Fibroblast of upper back skin (primary cell): Measurements from ENCODE around the gene ZSCAN5A.
"Not testable (repeated sequence)": the region's sequence is repeated elsewhere in the genome, so short reads cannot be mapped to it uniquely, and the experiment has no call there.

Experiments
- DNase-seq: peaks from one replicate; pipeline ENCODE4 v3.0.0-alpha.2; 2013

Gene ZSCAN5A

GRCh38 chr19:56270676-56271075 is 44.0 kb downstream of the ZSCAN5A start:
- DNase-seq = peak; percentile 3

DNA sequence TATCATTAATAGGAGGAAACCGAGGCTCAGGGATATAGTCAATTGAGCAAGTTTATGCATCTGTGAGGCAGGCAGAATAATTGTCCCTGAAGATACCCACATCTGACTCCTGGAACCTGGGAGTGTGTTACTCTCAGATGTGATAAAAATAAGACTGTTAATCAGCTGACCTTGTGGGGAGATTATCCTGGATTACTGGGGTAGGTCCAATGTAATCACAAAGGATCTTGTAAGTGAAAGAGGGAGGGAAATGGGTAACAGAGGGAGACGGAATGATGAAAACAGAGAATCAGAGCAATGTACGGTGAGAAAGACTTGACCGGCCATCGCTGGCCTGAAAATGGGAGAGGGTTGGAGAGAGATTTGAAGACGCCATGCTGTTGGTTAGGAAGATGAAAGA is 45.3 kb downstream of the ZSCAN5A start:
- no peak for DNase-seq

GRCh38 chr19:56266051-56266450 is 48.6 kb downstream of the ZSCAN5A start:
- DNase-seq = no peak

DNA sequence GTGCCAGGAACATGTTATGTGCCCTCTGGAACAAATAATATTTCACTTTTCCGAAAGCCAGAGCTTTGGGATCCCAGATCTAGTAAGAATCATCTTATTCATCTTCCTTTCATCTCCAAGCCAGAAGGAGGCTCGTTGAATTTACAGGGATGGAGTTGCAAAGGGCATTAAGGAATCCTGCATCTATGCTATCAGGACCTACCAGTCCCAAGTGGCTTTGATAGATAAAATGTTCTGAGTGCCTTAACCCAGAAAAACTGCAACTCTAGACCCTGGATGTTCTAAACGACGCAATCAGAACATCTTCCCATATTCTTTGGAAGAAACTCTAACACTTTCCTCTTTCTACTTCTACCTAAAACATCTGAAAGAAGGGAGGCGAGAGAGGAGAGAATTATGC is 51.3 kb downstream of the ZSCAN5A start:
- no peak for DNase-seq

GRCh38 chr19:56261932-56262331 is 52.7 kb downstream of the ZSCAN5A start:
- DNase-seq = not testable (repeated sequence)

DNA sequence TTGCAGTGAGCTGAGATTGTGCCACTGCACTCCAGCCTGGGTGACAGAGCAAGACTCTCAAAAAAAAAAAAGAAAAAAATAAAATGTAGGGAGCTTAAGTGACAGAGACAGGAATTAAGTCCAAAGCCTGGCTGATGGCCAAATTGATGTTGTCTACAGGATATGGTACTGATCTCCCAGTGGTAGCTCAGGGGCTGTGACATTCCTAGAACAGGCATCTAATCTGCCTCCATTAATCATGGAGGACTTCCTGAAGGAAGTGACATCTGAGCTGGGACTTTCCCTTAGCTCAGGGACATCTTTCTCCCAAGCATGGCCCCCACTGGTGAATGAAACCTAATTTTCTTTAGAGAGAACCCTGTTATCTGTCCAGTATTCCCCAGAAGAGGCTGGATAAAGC is 53.5 kb downstream of the ZSCAN5A start:
- DNase-seq = no peak

DNA sequence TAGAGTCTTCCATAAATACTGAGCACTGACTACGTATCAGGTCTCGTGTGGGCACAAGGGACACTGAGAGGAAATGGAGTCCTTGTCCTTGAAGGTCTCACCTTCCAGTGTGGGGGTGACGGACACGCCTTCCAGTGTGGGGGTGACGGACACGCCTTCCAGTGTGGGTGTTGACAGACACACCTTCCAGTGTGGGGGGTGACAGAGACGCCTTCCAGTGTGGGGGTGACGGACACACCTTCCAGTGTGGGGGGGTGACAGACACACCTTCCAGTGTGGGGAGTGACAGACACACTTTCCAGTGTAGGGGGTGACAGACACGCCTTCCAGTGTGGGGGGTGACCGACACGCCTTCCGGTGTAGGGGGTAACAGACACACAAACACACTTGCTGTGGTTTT is 56.4 kb downstream of the ZSCAN5A start:
- no peak for DNase-seq

DNA sequence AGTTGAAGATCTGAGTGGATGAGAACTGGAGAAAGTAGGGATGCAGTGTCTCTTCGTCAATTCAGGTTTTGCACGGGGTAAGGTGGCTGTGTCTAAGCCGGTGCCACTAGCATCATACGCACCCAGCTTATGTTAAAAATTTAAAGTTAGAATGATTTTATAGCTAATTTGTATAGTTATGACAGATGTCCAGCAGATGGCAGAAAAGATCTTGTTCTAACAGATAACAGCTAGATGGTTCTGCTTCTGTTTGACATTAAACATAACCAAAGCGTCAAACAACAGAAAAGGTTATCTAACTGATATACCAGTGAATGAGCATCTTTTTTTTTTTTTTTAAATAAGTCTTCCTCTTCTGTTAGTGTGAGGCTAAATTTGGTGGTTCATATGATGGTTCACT is 60.9 kb downstream of the ZSCAN5A start:
- peak; percentile 63 for DNase-seq

- DNase-seq = peak; percentile 67
These were observed 61.8 kb downstream of the ZSCAN5A start for GRCh38 chr19:56252699-56253422.

DNA sequence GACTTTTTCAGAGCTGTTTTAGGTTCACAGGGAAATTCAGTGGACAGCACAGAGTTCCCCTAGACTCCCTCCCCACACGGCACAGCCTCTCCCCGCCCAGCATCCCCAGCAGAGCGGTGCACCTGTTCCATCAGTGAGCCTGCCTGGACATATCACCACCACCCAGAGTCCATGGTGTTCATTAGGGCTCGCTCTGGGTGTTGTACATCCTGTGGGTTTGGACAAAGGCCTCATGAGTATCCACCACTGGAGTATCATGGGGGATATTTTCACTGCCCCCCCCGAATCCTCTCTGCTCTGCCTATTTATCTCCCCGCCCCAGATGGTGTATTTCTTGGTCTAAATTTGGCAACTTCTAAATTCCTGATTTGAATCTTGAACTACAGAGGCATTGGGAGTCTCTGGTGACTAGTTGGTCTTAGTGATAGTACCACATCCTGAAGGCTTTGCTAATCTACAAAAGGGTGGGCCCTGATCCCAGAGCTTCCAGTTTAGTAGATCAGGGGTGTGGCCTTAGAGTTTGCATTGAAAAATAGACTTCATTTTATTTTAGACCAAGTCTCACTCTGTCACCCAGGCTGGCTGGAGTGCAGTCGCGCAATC is 65.8 kb downstream of the ZSCAN5A start:
- DNase-seq = not testable (repeated sequence)

DNA sequence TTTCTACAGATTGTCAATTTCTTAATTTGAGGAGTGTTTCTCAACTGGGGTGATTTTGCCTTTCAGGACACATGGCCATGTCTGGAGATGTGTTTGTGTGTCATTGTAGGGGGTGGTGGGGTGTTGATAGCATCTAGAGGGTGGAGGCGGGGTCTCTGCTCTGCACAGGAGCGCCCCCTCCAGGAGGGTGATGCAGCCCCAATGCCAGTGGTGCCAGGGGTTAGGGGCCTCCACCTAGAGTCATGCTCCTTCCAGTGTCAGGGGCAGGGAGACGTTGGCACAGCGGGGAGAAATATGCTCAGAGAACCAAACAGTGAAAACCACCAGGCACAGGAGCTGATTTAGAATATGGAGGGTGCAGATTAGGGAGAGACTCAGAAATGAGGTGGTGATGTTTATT is 68.9 kb downstream of the ZSCAN5A start:
- not testable (repeated sequence) for DNase-seq

DNA sequence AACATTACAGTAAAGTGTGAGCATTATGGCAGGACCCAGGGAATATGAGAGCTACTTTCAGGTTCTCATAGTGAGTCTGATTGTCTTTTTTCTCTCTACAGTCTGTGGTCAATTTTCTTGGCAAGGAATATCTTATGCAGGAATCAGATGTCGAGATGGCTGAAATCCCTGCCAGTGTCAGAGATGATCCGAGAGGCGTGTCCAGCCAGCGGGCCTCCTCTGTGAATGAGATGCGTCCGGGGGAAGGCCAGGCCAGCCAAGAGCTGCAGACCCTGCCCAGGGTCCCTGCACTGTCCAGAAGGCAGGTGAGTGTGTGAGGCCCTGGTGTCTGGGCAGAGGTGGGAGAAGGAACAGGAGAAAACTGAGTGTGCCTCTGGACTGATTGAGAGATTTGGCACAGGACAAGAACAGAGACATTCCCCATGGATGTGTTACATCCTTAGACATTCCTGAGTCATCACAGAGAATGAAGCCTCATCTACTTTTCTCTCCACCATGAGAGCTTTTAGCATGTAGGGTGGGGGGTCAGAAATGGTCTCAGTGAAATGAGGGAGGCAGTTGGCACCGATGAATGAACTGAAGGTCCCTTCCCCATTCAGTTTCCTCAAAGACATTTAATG is 69.4 kb downstream of the ZSCAN5A start:
- DNase-seq = peak; percentile 51

- no peak for DNase-seq
These were observed 91.2 kb downstream of the ZSCAN5A start for GRCh38 chr19:56223481-56223880.

DNA sequence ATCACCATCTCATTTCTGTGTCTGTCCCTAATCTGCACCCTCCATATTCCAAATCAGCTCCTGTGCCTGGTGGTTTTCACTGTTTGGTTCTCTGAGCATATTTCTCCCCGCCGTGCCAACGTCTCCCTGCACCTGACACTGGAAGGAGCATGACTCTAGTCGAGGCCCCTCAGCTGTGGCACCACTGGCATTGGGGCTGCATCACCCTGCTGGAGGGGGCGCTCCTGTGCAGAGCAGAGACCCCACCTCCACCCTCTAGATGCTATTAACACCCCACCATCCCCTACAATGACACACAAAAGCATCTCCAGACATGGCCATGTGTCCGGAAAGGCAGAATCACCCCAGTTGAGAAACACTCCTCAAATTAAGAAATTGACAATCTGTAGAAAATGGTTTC is 91.7 kb downstream of the ZSCAN5A start:
- no peak for DNase-seq

- DNase-seq = no peak
These were observed 92.8 kb downstream of the ZSCAN5A start for GRCh38 chr19:56221851-56222250.

GRCh38 chr19:56221442-56221841 is 93.2 kb downstream of the ZSCAN5A start:
- DNase-seq = not testable (repeated sequence)

DNA sequence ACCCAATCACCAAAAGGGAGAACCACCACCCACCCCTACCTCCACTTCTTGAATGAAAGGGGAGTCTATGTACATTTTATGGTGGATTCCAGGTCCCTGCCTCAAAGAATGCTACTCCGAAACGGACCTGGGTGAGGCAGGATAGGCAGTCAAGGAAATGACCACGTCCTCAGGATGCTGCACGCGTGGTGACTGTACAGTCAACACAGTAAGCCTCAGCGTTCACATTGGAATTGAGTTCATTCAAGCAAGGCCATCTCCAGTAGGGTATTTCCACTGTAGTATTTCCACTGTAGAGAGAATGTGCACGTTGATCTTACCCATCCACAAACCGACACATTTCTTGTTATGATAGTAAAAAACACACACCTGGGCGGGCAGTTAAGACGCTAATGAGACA is 95.7 kb downstream of the ZSCAN5A start:
- no peak for DNase-seq

GRCh38 chr19:56217039-56217949 is 97.3 kb downstream of the ZSCAN5A start:
- peak; percentile 11 for DNase-seq

DNA sequence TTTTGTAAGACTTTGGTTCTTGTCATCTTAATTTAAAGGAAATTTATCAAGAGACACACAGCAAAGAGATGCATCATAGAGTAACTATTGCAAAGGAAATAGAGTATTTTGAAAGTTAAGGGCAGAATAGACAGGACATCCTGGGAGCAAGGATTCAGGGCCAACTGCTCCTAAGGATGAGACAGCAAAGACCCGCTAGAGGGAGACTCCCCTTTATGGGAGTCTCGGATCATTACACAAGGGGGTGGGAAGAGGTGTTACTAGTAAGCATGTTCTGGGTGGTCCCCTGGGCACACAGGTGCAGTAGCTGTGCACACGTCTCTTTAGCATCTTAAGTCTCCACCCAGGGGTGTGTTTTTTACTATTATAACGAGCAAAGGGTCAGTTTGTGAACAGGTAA is 102.9 kb downstream of the ZSCAN5A start:
- no peak for DNase-seq

DNA sequence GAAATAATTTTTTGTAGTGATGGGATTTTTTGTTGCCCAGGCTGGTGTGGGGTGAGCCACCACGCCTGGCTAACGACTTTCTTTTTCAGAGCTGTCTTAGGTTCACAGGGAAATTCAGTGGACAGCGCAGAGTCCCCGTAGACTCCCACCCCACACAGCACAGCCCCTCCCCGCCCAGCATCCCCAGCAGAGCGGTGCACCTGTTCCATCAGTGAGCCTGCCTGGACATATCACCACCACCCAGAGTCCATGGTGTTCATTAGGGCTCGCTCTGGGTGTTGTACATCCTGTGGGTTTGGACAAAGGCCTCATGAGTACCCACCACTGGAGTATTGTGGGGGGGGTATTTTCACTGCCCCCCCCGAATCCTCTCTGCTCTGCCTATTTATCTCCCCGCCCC is 104.6 kb downstream of the ZSCAN5A start:
- not testable (repeated sequence) for DNase-seq

DNA sequence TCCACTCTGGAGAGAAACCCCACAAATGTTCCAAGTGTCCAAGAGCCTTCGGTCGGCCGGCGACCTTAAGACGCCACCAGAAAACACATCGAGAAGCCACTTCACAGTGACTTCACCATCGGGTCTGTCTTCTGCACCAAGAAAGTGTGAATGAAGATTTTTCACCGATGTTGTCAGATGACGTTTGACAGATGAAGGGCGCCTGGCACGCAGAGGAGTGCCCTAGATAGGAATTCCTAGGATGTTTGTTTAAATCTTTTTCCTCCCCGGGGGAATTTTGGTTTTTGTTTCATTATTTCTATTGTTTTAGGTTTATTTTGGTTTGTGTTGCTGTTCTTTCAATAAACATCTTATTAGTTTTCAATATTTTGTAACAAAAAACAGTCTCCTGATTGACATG is 105.5 kb downstream of the ZSCAN5A start:
- no peak for DNase-seq

GRCh38 chr19:56207581-56207980 is 107.1 kb downstream of the ZSCAN5A start:
- not testable (repeated sequence) for DNase-seq

DNA sequence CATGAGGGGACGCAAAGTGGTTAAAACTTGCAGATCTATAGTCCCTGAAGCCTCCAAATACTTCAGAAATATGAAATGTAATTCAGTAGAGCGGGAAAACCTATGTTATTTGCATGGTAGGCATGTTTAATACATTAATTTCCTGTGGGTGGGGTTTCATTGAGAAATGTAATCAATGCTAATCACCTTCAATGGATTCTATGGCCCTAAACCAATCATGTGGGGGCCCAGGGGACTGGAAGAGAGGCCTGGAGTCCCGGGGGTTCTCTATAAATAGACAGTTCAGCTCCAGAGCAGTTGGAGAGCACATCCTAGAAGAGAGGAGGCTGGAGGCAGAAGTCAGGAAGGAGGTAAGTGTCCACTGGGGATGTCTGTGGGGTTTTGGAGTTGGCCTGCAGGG is 112.7 kb downstream of the ZSCAN5A start, which contains the start of gene ZSCAN5C:
Gene ZSCAN5C, plus strand, starts transcription at position 301 of the 400 bp plus-strand sequence. CDS start 3,641 bp downstream, outside the sequence.
- no peak for DNase-seq
